Brain microvascular endothelial cell (primary cell): ENCODE measurements around the gene MRPL21.

ENCODE experiments used
- DNase-seq: peaks from one replicate; pipeline ENCODE4 v3.0.0-alpha.2; 2020
- H3K27ac ChIP-seq: fragments of 250-450 bp; sonication (Bioruptor Pico); 2 replicates; pipeline ENCODE4 v1.5.1; 2020; ENCODE audit warnings: mild to moderate bottlenecking, moderate library complexity
- H3K27me3 ChIP-seq: fragments of 250-450 bp; sonication (Bioruptor Pico); replicated peaks from 2 replicates; pipeline ENCODE4 v1.5.1; 2020; ENCODE audit warnings: mild to moderate bottlenecking
- H3K36me3 ChIP-seq: fragments of 250-450 bp; sonication (Bioruptor Pico); replicated peaks from 2 replicates; pipeline ENCODE4 v1.5.1; 2020; ENCODE audit warnings: mild to moderate bottlenecking
- H3K4me3 ChIP-seq: 2 replicates; pipeline ENCODE4 v1.5.1; 2011; ENCODE audit warnings: low read depth, mild to moderate bottlenecking, control low read depth, low read length, moderate library complexity
- in situ Hi-C: cut with HindIII; loops from 2 replicates; pipeline ENCODE4 v1.10.0; 2017; ENCODE audit warnings: low sequenced_read_pairs, low pct_ligation_motif_present
- TF ChIP-seq, protein P1 (sequence below): IDR thresholded peaks from 2 replicates; pipeline ENCODE4 v1.5.1; 2011; ENCODE audit warnings: low read depth, mild to moderate bottlenecking, moderate library complexity, low read length, control low read depth, inconsistent platforms; ENCODE audit errors: missing control alignments

Gene MRPL21

DNA sequence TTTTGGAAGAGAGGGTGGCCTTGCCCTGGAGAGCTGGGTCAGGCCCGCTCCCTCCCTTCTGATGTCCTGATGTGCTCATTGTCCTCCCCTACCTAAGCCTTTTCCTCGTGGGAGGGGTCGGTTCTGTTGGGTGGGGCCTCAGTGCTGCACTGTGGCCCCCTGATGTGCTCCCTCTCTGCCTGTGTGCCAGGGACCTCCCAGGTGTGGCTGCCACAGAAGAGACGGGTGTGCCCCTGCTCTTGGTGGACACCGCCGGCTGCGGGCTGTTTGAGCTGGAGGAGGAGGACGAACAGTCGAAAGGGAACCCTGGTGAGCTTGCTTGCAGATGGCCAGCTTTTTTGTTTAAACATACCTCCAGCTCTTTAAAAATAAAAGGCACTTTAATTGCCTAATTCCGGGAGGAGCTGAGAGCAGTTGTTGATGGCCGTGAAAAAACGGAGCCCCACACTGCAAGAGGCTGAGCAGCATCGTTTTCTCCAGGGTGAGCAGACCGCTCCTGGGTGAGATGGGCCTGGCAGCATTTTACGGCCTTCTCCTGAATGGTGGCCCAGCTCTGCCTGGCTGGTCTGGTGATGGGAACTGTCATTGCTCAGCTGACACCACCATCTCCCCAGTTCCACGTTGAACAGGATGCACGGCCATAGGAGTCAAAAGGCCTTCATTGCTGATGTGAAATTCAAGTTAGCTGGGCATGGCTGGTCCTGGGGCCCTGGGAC, 30.1 kb upstream of the MRPL21 start:
- no peak for DNase-seq
- in situ Hi-C loops = no loop called here
- H3K4me3 ChIP-seq = no peak overlapping the region
- H3K27ac ChIP-seq = no peak overlapping the region
- peaks cover 39% of the 10 kb centered on the region for H3K36me3 ChIP-seq
- no peaks in the 10 kb centered on the region for H3K27me3 ChIP-seq
- TF ChIP-seq, protein P1, sequence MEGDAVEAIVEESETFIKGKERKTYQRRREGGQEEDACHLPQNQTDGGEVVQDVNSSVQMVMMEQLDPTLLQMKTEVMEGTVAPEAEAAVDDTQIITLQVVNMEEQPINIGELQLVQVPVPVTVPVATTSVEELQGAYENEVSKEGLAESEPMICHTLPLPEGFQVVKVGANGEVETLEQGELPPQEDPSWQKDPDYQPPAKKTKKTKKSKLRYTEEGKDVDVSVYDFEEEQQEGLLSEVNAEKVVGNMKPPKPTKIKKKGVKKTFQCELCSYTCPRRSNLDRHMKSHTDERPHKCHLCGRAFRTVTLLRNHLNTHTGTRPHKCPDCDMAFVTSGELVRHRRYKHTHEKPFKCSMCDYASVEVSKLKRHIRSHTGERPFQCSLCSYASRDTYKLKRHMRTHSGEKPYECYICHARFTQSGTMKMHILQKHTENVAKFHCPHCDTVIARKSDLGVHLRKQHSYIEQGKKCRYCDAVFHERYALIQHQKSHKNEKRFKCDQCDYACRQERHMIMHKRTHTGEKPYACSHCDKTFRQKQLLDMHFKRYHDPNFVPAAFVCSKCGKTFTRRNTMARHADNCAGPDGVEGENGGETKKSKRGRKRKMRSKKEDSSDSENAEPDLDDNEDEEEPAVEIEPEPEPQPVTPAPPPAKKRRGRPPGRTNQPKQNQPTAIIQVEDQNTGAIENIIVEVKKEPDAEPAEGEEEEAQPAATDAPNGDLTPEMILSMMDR = no peak

DNA sequence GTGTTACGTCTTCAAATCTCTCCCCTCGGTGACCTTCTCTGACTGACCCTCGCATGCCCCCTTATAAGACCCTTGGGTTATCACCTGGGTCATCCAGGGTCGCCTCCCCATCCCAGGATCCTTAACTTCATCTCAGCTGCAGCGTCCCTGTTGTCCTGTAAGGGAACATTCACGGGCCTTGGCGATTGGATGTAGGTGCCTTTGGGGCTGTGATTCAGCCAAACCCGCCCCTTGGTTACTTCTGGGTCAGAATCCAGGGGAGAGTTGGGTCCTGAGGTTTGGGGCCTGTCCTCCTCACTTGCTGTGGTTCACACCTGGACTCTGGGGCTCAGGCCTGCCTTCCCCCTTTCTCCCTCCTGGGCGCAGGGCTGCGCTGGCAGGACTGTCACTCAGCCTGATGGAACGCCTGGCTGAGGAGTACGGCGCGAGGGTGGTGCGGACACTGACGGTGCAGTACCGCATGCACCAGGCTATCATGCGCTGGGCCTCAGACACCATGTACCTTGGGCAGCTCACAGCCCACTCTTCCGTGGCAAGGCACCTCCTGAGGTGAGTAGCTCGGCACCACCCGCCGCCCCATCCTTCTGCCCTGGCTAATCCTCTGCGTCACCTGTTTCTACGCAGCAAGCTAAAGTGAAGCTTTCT, 29.4 kb upstream of the MRPL21 start:
- TF ChIP-seq, protein P1 = no peak
- DNase-seq = no peak
- Histone ChIP-seq H3K4me3 (no peak overlapping the region), H3K27me3 (no peaks in the 10 kb centered on the region), H3K36me3 (peaks cover 36% of the 10 kb centered on the region), H3K27ac (no peak overlapping the region)
- in situ Hi-C loops = no loop called here

DNA sequence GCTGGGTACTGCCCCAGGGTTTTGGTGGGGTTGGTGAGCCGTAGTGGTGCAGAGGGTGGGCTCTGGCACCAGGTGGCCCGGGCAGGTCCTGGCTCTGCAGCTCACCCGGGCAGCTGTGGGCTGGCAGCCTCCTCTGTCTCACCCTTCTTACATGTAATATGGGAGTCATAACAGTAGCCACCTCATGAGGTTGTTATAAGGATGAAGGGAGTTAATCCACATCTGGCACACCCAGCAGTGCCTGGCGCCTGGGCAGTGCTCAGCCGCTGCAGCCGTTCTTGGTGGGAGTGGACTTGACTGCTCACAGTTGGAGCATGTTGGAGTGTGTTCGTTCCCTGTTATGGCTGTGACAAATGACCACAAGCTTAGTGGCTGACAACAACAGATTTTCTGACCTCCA, 28.7 kb upstream of the MRPL21 start:
- TF ChIP-seq, protein P1 = no peak
- in situ Hi-C loops = no loop called here
- no peak for DNase-seq
- no peaks in the 10 kb centered on the region for H3K27me3 ChIP-seq
- H3K27ac ChIP-seq = no peak overlapping the region
- H3K4me3 ChIP-seq = no peak overlapping the region
- peaks cover 30% of the 10 kb centered on the region for H3K36me3 ChIP-seq

DNA sequence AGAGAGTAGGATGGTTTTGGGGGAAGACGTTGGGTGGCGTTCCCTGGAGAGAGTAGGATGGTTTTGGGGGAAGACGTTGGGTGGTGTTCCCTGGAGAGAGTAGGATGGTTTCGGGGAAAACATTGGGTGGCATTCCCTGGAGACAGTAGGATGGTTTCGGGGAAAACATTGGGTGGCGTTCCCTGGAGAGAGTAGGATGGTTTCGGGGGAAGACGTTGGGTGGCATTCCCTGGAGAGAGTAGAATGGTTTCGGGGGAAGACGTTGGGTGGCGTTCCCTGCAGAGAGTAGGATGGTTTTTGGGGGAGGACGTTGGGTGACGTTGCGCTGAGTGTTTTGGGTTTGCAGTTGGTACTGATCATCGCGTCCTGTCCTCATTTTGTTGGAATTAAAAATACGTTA, 28.3 kb upstream of the MRPL21 start:
- no peak overlapping the region for H3K27ac ChIP-seq
- no peaks in the 10 kb centered on the region for H3K27me3 ChIP-seq
- no peak overlapping the region for H3K4me3 ChIP-seq
- TF ChIP-seq, protein P1 = no peak
- no peak for DNase-seq
- in situ Hi-C loops = no loop called here
- H3K36me3 ChIP-seq = peaks cover 25% of the 10 kb centered on the region

DNA sequence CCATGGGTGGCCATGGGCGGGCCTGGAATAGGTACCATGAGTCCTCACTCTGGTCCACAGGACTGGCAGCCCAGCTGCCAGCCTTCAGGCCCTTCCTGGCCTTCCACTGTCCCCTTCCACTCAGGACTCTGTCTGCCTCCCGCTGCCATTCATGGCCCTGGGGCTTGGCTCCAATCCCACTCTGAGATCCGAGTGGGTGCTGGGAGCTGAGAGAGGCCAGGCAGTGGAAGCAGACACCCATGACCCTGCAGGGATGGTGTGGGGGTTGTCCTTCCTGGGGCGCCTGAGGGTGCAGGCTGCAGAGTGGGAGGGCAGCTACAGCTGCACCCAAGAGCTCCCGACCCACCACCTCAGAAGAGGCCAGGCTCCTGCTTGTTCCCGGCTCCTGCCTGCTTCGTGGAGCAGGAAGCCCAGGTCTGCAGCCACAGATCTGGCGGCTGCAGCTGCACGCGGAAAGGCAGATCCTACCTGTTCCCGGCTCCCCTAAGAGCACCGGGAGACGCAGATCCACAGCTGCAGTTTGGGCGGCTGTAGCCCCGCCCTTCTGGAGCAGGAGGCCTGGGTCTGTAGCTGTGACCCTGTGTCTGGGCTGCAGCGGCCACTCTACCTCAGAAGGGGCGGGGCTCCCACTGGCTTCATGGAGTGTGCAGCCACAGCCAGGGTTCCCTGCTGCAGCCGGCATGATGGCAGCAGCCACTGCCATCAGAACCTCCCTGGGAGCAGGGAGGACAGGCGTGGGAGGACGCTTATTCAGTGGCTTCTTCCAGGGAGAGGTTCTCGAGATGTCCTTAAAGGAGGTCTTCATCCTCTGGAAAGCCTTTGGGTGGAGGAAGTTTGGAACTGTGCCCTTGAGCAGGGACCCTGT, 27.6 kb upstream of the MRPL21 start:
- TF ChIP-seq, protein P1 = no peak
- no peaks in the 10 kb centered on the region for H3K27me3 ChIP-seq
- no peak overlapping the region for H3K4me3 ChIP-seq
- in situ Hi-C loops = no loop called here
- H3K27ac ChIP-seq = no peak overlapping the region
- no peak for DNase-seq
- peaks cover 25% of the 10 kb centered on the region for H3K36me3 ChIP-seq
